Measurements from ENCODE around the gene ACBD6. TPM values are rescaled to one million over a fixed set of nuclear protein-coding genes. Genes with fewer than 3 reads are reported as not detected.

Gene ACBD6
- polyA plus RNA-seq, 1 experiment: 49.0 TPM

DNA sequence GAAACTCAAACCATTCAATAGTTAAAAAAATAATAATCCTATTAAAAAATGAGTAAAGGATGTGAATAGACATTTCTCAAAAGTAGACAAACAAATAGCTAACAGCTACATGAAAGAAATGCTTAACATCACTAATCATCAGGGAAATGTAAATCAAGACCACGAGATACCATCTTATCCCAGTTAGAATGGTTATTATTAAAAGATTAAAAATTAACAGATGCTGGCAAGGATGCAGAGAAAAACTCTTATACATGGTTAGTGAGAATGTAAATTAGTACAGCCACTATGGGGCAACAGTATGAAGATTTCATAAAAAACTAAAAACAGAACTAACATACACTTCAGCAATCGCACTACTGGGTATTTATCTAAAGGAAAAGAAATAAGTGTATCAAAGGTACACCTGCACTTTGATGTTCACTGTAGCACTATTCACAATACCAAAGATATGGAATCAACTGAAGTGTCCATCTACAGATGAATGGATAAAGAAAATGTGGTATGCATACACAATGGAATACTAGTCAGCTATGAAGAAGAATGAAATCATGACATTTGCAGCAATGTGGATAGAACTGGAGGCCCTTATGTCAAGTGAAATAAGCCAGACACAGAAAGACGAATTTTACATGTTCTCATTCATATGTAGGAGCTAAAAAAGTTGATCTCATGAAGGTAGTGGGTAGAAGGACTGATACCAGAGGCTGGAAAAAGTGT is 117.9 kb downstream of the ACBD6 start:
- no peak for DNase-seq (ENCODE audit: low read depth)
- POLR2A ChIA-PET: no interaction called here
- H3K36me3 ChIP-seq (ENCODE audit: control insufficient read depth, insufficient read depth, low read length): no peaks in the 10 kb centered on the region
- no peak overlapping the region for H3K4me3 ChIP-seq (ENCODE audit: low read depth, low read length)
- H3K27me3 ChIP-seq (ENCODE audit: control insufficient read depth, insufficient read depth, low read length): no peaks in the 10 kb centered on the region
- TF ChIP-seq, protein P1, sequence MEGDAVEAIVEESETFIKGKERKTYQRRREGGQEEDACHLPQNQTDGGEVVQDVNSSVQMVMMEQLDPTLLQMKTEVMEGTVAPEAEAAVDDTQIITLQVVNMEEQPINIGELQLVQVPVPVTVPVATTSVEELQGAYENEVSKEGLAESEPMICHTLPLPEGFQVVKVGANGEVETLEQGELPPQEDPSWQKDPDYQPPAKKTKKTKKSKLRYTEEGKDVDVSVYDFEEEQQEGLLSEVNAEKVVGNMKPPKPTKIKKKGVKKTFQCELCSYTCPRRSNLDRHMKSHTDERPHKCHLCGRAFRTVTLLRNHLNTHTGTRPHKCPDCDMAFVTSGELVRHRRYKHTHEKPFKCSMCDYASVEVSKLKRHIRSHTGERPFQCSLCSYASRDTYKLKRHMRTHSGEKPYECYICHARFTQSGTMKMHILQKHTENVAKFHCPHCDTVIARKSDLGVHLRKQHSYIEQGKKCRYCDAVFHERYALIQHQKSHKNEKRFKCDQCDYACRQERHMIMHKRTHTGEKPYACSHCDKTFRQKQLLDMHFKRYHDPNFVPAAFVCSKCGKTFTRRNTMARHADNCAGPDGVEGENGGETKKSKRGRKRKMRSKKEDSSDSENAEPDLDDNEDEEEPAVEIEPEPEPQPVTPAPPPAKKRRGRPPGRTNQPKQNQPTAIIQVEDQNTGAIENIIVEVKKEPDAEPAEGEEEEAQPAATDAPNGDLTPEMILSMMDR (IDR thresholded peaks at IDR 0.05; ENCODE audit: insufficient read depth, low read depth, low read length): no peak
- CTCF ChIA-PET: no interaction called here

DNA sequence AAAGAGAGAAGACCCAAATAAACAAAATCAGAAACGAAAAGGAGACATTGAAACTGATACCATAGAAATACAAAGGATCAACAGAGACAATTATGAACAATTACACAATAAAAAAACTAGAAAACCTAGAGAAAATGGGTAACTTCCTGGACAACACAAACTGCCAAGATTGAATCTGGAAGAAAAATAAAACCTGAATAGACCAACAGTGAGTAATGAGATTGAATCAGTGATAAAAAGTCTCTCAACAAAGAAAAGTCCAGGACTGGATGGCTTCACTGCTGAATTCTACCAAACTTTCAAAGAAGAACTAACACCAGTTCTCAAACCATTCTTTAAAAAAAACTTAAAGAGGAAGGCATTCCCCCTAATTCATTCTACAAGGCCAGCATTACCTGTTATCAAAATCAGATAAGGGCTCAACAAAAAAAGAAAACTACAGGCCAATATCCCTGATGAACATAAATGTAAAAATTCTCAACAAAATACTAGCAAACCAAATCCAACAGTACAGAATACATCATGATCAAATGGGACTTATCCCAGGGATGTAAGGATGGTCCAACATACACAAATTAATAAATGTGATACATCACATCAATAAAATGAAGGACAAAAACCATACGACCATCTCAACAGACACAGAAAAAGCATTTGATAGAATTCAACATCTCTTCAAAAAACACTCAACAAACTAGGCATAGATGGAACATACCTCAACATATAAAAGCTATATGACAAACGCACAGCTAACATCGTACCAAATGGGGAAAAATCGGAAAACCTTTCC is 119.9 kb downstream of the ACBD6 start:
- ChIA-PET CTCF (no interaction called here), POLR2A (no interaction called here)
- TF ChIP-seq, protein P1 (IDR thresholded peaks at IDR 0.05; ENCODE audit: insufficient read depth, low read depth, low read length): no peak
- DNase-seq (ENCODE audit: low read depth): no peak
- Histone ChIP-seq H3K36me3 (ENCODE audit: control insufficient read depth, insufficient read depth, low read length) (no peaks in the 10 kb centered on the region), H3K27me3 (ENCODE audit: control insufficient read depth, insufficient read depth, low read length) (no peaks in the 10 kb centered on the region), H3K4me3 (ENCODE audit: low read depth, low read length) (no peak overlapping the region)

DNA sequence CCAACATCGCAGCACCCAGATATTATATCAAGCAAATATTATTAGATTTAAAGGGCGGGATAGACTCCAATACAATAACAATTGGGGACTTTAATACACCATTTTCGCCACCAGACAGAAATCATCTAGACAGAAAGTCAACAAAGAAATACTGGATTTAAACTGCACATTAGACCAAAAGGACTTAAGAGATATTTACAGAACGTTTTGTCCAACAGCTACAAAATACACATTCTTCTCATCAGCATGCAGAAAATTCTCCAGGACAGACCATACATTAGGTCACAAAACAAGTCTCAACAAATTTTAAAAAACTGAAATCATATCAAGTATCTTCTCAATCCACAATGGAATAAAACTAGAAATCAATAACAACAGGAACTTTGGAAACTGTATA is 121.2 kb downstream of the ACBD6 start:
- CTCF ChIA-PET: no interaction called here
- H3K36me3 ChIP-seq (ENCODE audit: control insufficient read depth, insufficient read depth, low read length): no peaks in the 10 kb centered on the region
- DNase-seq (ENCODE audit: low read depth): no peak
- TF ChIP-seq, protein P1 (IDR thresholded peaks at IDR 0.05; ENCODE audit: insufficient read depth, low read depth, low read length): no peak
- H3K4me3 ChIP-seq (ENCODE audit: low read depth, low read length): no peak overlapping the region
- POLR2A ChIA-PET: no interaction called here
- no peaks in the 10 kb centered on the region for H3K27me3 ChIP-seq (ENCODE audit: control insufficient read depth, insufficient read depth, low read length)

DNA sequence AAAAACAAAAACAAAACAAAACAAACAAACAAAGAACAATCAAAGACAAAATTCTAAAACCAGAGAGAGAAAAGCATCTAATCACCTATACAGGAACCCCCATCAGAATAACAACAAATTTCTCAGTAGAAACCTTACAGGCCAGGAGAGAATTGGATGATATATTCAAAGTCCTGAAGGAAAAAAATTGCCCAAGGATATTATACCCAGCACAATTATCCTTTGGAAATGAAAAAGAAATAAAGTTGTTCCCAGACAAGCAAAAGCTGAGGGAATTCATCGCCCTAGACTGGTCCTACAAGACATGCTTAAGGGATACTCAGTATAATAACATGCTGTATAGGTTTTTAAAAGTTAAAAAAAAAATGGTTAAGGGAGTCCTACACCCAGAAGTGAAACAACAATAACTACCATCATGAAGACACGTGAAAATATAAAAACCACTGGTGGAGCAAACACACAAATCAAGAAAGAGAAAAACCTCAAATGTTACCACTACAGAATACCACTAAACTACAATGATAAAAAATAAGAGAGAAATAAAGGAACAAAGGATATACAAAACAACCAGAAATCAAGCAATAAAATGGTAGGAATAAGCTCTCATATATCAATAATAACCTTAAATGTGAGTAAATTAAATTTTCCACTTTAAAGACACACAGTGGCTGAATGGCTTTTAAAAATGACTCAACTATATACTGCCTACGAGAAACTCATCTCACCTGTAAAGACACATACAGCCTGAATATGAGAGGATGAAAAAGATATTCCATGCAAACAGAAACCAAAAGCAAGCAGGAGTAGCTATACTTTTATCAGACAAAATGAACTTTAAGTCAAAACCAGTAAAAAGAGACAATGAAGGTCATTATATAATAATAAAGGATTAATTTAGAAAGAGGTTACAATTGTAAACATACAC is 121.9 kb downstream of the ACBD6 start:
- no peaks in the 10 kb centered on the region for H3K36me3 ChIP-seq (ENCODE audit: control insufficient read depth, insufficient read depth, low read length)
- no peaks in the 10 kb centered on the region for H3K27me3 ChIP-seq (ENCODE audit: control insufficient read depth, insufficient read depth, low read length)
- no peak overlapping the region for H3K4me3 ChIP-seq (ENCODE audit: low read depth, low read length)
- ChIA-PET CTCF (no interaction called here), POLR2A (no interaction called here)
- TF ChIP-seq, protein P1 (IDR thresholded peaks at IDR 0.05; ENCODE audit: insufficient read depth, low read depth, low read length): no peak
- DNase-seq (ENCODE audit: low read depth): no peak

DNA sequence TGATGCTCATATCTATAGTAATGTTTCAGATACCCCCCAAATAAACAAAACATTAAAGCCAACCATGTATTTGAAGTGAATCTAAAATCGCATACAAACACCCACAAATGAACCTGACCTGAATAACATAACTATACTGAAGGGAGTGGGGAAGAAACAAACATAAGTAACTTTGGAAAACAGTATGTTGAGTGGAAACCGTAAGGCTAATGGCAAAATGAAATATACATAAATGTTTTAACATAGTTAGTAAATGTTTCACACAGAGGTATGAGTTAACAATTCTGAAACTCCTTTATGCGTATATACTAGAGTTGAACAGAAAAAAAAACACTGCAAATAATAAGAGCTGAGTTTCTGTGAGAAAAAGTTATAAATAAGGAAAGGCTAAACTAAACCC is 125.6 kb downstream of the ACBD6 start:
- CTCF ChIA-PET: no interaction called here
- POLR2A ChIA-PET: no interaction called here
- Histone ChIP-seq H3K36me3 (ENCODE audit: control insufficient read depth, insufficient read depth, low read length) (no peaks in the 10 kb centered on the region), H3K4me3 (ENCODE audit: low read depth, low read length) (no peak overlapping the region), H3K27me3 (ENCODE audit: control insufficient read depth, insufficient read depth, low read length) (no peaks in the 10 kb centered on the region)
- DNase-seq (ENCODE audit: low read depth): no peak
- TF ChIP-seq, protein P1 (IDR thresholded peaks at IDR 0.05; ENCODE audit: insufficient read depth, low read depth, low read length): no peak

Measured in BJ (cell line).